HepG2 (cell line): ENCODE data around the gene CHCHD6. TPM values are rescaled to one million over a fixed set of nuclear protein-coding genes. Genes with fewer than 3 reads are reported as not detected.
A peak's percentile ranks its signal among the peaks of the same experiment; 100 is the strongest.

ENCODE experiments used
- ATF1 ChIP-seq: IDR thresholded peaks from 2 replicates; pipeline ENCODE4 v1.6.1; 2016; ENCODE audit warnings: mild to moderate bottlenecking, control low read depth
- E2F5 ChIP-seq: sonication (generic); formaldehyde crosslinking; conservative IDR thresholded peaks from 2 replicates; pipeline ENCODE4 v1.4.0; 2020; ENCODE audit warnings: missing genetic modification reagents
- KLF15 ChIP-seq: sonication (generic); formaldehyde crosslinking; IDR thresholded peaks from 2 replicates; pipeline ENCODE4 v1.8.1; 2023; ENCODE audit warnings: borderline replicate concordance, mild to moderate bottlenecking, inconsistent platforms, missing genetic modification reagents, mixed read lengths
- KMT2A ChIP-seq: sonication (generic); formaldehyde crosslinking; IDR thresholded peaks from 2 replicates; pipeline ENCODE4 v1.4.0; 2020; ENCODE audit warnings: missing genetic modification reagents
- MAFK ChIP-seq, 2 experiments: IDR thresholded peaks in 1 of 2; conservative IDR thresholded peaks in 1 of 2; 2 replicates each; pipeline ENCODE4 v1.6.1; 2011; ENCODE audit warnings: improper control_type of control experiment in 2 of 2, low read length in 2 of 2
- MXD1 ChIP-seq: sonication (generic); formaldehyde crosslinking; IDR thresholded peaks from 2 replicates; pipeline ENCODE4 v1.4.0; 2020; ENCODE audit warnings: mild to moderate bottlenecking, missing genetic modification reagents
- NCOR1 ChIP-seq: fragments of 200-600 bp; sonication (generic); IDR thresholded peaks from 2 replicates; pipeline ENCODE4 v1.7.0; 2017; ENCODE audit warnings: antibody characterized with exemption, low read length, borderline replicate concordance
- NFE2L2 ChIP-seq: fragments of 150-350 bp; IDR thresholded peaks from 2 replicates; pipeline ENCODE4 v1.6.1; 2014; ENCODE audit warnings: low read length
- SRSF9 ChIP-seq: fragments of 200-400 bp; formaldehyde crosslinking; IDR thresholded peaks from 2 replicates; pipeline ENCODE4 v1.6.1; 2018; ENCODE audit warnings: borderline replicate concordance, mild to moderate bottlenecking, low read depth, low read length; ENCODE audit not compliant: insufficient read depth, poor library complexity, severe bottlenecking
- SYNCRIP ChIP-seq: fragments of 200-400 bp; formaldehyde crosslinking; IDR thresholded peaks from 2 replicates; pipeline ENCODE4 v1.6.1; 2018; ENCODE audit warnings: mild to moderate bottlenecking, low read depth, low read length; ENCODE audit not compliant: insufficient read depth
- TRAFD1 ChIP-seq: sonication (generic); formaldehyde crosslinking; IDR thresholded peaks from 2 replicates; pipeline ENCODE4 v1.5.1; 2020; ENCODE audit warnings: missing genetic modification reagents, mild to moderate bottlenecking, borderline replicate concordance
- ZFP36L2 ChIP-seq: sonication (generic); formaldehyde crosslinking; IDR thresholded peaks from 2 replicates; pipeline ENCODE4 v1.4.0; 2020; ENCODE audit warnings: missing genetic modification reagents
- ZNF317 ChIP-seq: sonication (generic); formaldehyde crosslinking; IDR thresholded peaks from 2 replicates; pipeline ENCODE4 v1.5.0; 2020; ENCODE audit warnings: mild to moderate bottlenecking, missing genetic modification reagents
- ZNF362 ChIP-seq: sonication (generic); formaldehyde crosslinking; IDR thresholded peaks from 2 replicates; pipeline ENCODE4 v1.4.0; 2020; ENCODE audit warnings: missing genetic modification reagents, mild to moderate bottlenecking, borderline replicate concordance
- ZNF430 ChIP-seq: sonication (generic); formaldehyde crosslinking; IDR thresholded peaks from 2 replicates; pipeline ENCODE4 v1.9.0; 2021; ENCODE audit warnings: mild to moderate bottlenecking, missing genetic modification reagents
- ZNF501 ChIP-seq: sonication (generic); formaldehyde crosslinking; IDR thresholded peaks from 2 replicates; pipeline ENCODE4 v1.5.1; 2020; ENCODE audit warnings: mild to moderate bottlenecking, moderate library complexity, missing genetic modification reagents
- ZNF614 ChIP-seq: IDR thresholded peaks from 2 replicates; pipeline ENCODE4 v1.6.1; 2018; ENCODE audit warnings: missing biosample characterization, missing genetic modification reagents, inconsistent platforms, borderline replicate concordance
- ZNF639 ChIP-seq: conservative IDR thresholded peaks from 2 replicates; pipeline ENCODE4 v1.6.1; 2018; ENCODE audit warnings: missing genetic modification reagents
- ZNF674 ChIP-seq: sonication (generic); formaldehyde crosslinking; IDR thresholded peaks from 2 replicates; pipeline ENCODE4 v1.5.0; 2020; ENCODE audit warnings: low read depth, mild to moderate bottlenecking, missing genetic modification reagents
- polyA plus RNA-seq, 8 experiments: library from polyadenylated mRNA; depleted of rRNA in 3 of 8; stranded (reverse) in 7 of 8; unstranded in 1 of 8; fragments of >200 nt; fragmentation: Illumina TruSeq in 4 of 8; extraction: Trizol in 4 of 8; gene quantifications; 2 replicates each; pipeline versions ENCODE4 v1.2.1 to v1.2.3, GENCODE V29; 2011 to 2016; ENCODE audit warnings: low read depth in 4 of 8, missing spikeins in 1 of 8, mixed read lengths in 1 of 8; ENCODE audit not compliant: insufficient read depth in 1 of 8
- total RNA-seq, 5 experiments: library from RNA; depleted of rRNA; stranded (reverse); fragments of >200 nt; fragmentation: Illumina TruSeq; extraction: Trizol; gene quantifications; 2 replicates each; pipeline ENCODE4 v1.2.3, GENCODE V29; 2016; ENCODE audit warnings: low read depth in 1 of 5
- TF ChIP-seq, protein P1 (sequence below): sonication (generic); formaldehyde crosslinking; IDR thresholded peaks from 2 replicates; pipeline ENCODE4 v1.4.0; 2020; ENCODE audit warnings: missing genetic modification reagents

The CHCHD6 gene
- total and polyA plus RNA-seq, 2 of the 13 experiments (the other 11 are each of a cell fraction or from before 2014, with no cell fraction given): 20.3 to 20.8 TPM

DNA sequence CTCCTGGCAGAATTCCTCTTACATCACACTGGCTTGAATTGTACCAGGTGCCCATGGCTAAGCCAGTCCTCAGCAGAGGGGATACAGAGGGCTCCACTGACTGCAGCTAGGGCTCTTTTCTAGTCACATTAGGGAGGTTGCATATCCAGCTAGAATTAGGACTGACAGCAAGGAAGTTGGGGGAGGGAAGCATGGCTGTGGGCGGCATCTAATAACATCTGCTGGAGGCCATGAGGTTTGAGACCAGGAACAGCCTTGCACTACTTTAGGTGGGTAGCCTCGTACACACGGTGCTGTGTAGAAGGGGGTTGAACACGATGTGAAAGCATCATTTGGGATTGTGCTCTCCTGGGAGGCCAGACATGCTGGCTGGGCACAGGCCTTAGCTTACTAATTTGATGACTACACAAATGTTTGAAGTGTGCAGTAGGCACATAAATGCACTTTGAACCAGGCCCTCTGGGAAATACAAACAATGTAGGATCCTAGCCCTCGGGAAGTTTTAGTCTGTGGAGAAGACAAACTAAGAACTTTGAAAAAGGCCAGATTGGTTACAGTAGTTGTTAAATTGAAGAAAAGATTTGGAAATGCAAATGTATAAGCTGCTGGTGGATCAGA lies 30.2 kb downstream of the CHCHD6 start (continued):
- TF ChIP-seq KLF15 (CRISPR knock-in tag): no peak
- TF ChIP-seq NCOR1: peak; percentile 39; the same call in 1 of the 2 replicates
- TF ChIP-seq, protein P1, sequence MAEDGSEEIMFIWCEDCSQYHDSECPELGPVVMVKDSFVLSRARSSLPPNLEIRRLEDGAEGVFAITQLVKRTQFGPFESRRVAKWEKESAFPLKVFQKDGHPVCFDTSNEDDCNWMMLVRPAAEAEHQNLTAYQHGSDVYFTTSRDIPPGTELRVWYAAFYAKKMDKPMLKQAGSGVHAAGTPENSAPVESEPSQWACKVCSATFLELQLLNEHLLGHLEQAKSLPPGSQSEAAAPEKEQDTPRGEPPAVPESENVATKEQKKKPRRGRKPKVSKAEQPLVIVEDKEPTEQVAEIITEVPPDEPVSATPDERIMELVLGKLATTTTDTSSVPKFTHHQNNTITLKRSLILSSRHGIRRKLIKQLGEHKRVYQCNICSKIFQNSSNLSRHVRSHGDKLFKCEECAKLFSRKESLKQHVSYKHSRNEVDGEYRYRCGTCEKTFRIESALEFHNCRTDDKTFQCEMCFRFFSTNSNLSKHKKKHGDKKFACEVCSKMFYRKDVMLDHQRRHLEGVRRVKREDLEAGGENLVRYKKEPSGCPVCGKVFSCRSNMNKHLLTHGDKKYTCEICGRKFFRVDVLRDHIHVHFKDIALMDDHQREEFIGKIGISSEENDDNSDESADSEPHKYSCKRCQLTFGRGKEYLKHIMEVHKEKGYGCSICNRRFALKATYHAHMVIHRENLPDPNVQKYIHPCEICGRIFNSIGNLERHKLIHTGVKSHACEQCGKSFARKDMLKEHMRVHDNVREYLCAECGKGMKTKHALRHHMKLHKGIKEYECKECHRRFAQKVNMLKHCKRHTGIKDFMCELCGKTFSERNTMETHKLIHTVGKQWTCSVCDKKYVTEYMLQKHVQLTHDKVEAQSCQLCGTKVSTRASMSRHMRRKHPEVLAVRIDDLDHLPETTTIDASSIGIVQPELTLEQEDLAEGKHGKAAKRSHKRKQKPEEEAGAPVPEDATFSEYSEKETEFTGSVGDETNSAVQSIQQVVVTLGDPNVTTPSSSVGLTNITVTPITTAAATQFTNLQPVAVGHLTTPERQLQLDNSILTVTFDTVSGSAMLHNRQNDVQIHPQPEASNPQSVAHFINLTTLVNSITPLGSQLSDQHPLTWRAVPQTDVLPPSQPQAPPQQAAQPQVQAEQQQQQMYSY (CRISPR knock-in tag): no peak
- no peak for TF ChIP-seq ZNF362 (CRISPR knock-in tag)
- 0 out of 2 replicates have a peak, but pooled peaks have one; percentile 34 for TF ChIP-seq ZNF501
- no peak for TF ChIP-seq KMT2A
- no peak for TF ChIP-seq ZFP36L2 (CRISPR knock-in tag)
- TF ChIP-seq SRSF9: no peak
- no peak for TF ChIP-seq ZNF430
- no peak for TF ChIP-seq SYNCRIP
- no peak for TF ChIP-seq ZNF614 (CRISPR knock-in tag)
- TF ChIP-seq NFE2L2: no peak
- no peak for TF ChIP-seq TRAFD1 (CRISPR knock-in tag)
- peak; percentile 92 to 98 for TF ChIP-seq MAFK (conservative IDR thresholded peaks at IDR 0.05 in 1 of 2, IDR thresholded peaks at IDR 0.05 in 1 of 2; ENCODE audit: low read length in 2 of 2)
- TF ChIP-seq ZNF317 (CRISPR knock-in tag): no peak
- TF ChIP-seq ZNF674: no peak
- no peak for TF ChIP-seq ATF1 (CRISPR knock-in tag)
- no peak for TF ChIP-seq MXD1 (CRISPR knock-in tag)
- TF ChIP-seq ZNF639: no peak
- no peak for TF ChIP-seq E2F5
